DMS114 treated with DMSO at 0.1 percent for 48 hours (cell line): ENCODE measurements around the gene RPL4.
A peak's percentile ranks its signal among the peaks of the same experiment; 100 is the strongest.
"Not testable (repeated sequence)": the region's sequence is repeated elsewhere in the genome, so short reads cannot be mapped to it uniquely, and the experiment has no call there.

Experiments used
- DNase-seq: peaks from one replicate; lab custom pipeline; 2025; ENCODE audit not compliant: unreplicated experiment; lab: John Stamatoyannopoulos, UW

The RPL4 gene

GRCh38 chr15:66504563-66505429 lies at the start of gene RPL4, which contains the start of gene ZWILCH:
Gene RPL4 (minus strand): TSS chr15:66504855. CDS start chr15:66504790, 65 bp downstream.
Gene ZWILCH (plus strand): TSS chr15:66505326. CDS start chr15:66505339, 13 bp downstream.
- DNase-seq: peak; percentile 90

- no peak for DNase-seq
Observed at GRCh38 chr15:66545255-66545654, 40.6 kb upstream of the RPL4 start.

- no peak for DNase-seq
Observed at GRCh38 chr15:66542896-66543295, 38.2 kb upstream of the RPL4 start.

- no peak for DNase-seq
Observed at GRCh38 chr15:66535056-66535455, 30.4 kb upstream of the RPL4 start.

- no peak for DNase-seq
Observed at GRCh38 chr15:66524838-66525237, 20.2 kb upstream of the RPL4 start.

- no peak for DNase-seq
Observed at GRCh38 chr15:66523926-66524325, 19.3 kb upstream of the RPL4 start.

GRCh38 chr15:66515901-66516322 lies 11.3 kb upstream of the RPL4 start:
- no peak for DNase-seq

- DNase-seq: no peak
Observed at GRCh38 chr15:66514586-66514985, 9.9 kb upstream of the RPL4 start.

GRCh38 chr15:66508293-66508883 lies 3.7 kb upstream of the RPL4 start:
- no peak for DNase-seq

- no peak for DNase-seq
Observed at GRCh38 chr15:66505818-66506217, 1.2 kb upstream of the RPL4 start.

- DNase-seq: no peak
Observed at GRCh38 chr15:66505430-66505811, 766 bp upstream of the RPL4 start.

- DNase-seq: no peak
Observed at GRCh38 chr15:66503780-66504562, 684 bp downstream of the RPL4 start.

- DNase-seq: not testable (repeated sequence)
Observed at GRCh38 chr15:66503041-66503648, 1.5 kb downstream of the RPL4 start.

GRCh38 chr15:66502491-66502890 lies 2.2 kb downstream of the RPL4 start:
- no peak for DNase-seq

GRCh38 chr15:66500346-66500745 lies 4.3 kb downstream of the RPL4 start:
- not testable (repeated sequence) for DNase-seq

GRCh38 chr15:66498501-66499386 lies 5.9 kb downstream of the RPL4 start:
- DNase-seq: peak; percentile 64

GRCh38 chr15:66497502-66498455 lies 6.9 kb downstream of the RPL4 start, which contains the start of gene SNAPC5:
Gene SNAPC5 (minus strand): TSS chr15:66497762. CDS start chr15:66497731, 31 bp downstream.
- DNase-seq: peak; percentile 94

GRCh38 chr15:66496951-66497501 lies 7.6 kb downstream of the RPL4 start:
- peak; percentile 31 for DNase-seq

- no peak for DNase-seq
Observed at GRCh38 chr15:66494262-66494661, 10.4 kb downstream of the RPL4 start.
